ENCODE measurements around the gene DHCR24.

DHCR24 gene

GRCh38 chr1:54864460-54865208, 22.4 kb downstream of the DHCR24 start:
- DNase-seq (ENCODE audit: low read depth): no peak

- DNase-seq (ENCODE audit: low read depth): no peak
Observed at GRCh38 chr1:54863267-54863665, 23.7 kb downstream of the DHCR24 start.

GRCh38 chr1:54861070-54861761, 25.8 kb downstream of the DHCR24 start:
- no peak for DNase-seq (ENCODE audit: low read depth)

- DNase-seq (ENCODE audit: low read depth): no peak
Observed at GRCh38 chr1:54859700-54860391, 27.1 kb downstream of the DHCR24 start.

- no peak for DNase-seq (ENCODE audit: low read depth)
Observed at GRCh38 chr1:54857746-54858561, 29.0 kb downstream of the DHCR24 start.

- DNase-seq (ENCODE audit: low read depth): no peak
Observed at GRCh38 chr1:54857141-54857540, 29.9 kb downstream of the DHCR24 start.

GRCh38 chr1:54854381-54855020, 32.5 kb downstream of the DHCR24 start:
- DNase-seq (ENCODE audit: low read depth): no peak

GRCh38 chr1:54853793-54854370, 33.1 kb downstream of the DHCR24 start:
- no peak for DNase-seq (ENCODE audit: low read depth)

GRCh38 chr1:54853096-54853792, 33.8 kb downstream of the DHCR24 start:
- DNase-seq (ENCODE audit: low read depth): no peak

GRCh38 chr1:54851936-54852524, 35.0 kb downstream of the DHCR24 start:
- DNase-seq (ENCODE audit: low read depth): no peak

GRCh38 chr1:54851406-54851805, 35.6 kb downstream of the DHCR24 start:
- no peak for DNase-seq (ENCODE audit: low read depth)

- DNase-seq (ENCODE audit: low read depth): no peak
Observed at GRCh38 chr1:54850737-54851136, 36.3 kb downstream of the DHCR24 start.

- no peak for DNase-seq (ENCODE audit: low read depth)
Observed at GRCh38 chr1:54850069-54850730, 36.8 kb downstream of the DHCR24 start.

- DNase-seq (ENCODE audit: low read depth): no peak
Observed at GRCh38 chr1:54849219-54850068, 37.6 kb downstream of the DHCR24 start.

GRCh38 chr1:54848134-54848948, 38.7 kb downstream of the DHCR24 start:
- no peak for DNase-seq (ENCODE audit: low read depth)

- no peak for DNase-seq (ENCODE audit: low read depth)
Observed at GRCh38 chr1:54846716-54847284, 40.2 kb downstream of the DHCR24 start.

- DNase-seq (ENCODE audit: low read depth): no peak
Observed at GRCh38 chr1:54846301-54846700, 40.7 kb downstream of the DHCR24 start.

GRCh38 chr1:54845772-54846171, 41.2 kb downstream of the DHCR24 start:
- DNase-seq (ENCODE audit: low read depth): no peak

Measured in stimulated activated CD8-positive, alpha-beta memory T cell treated with anti-CD3 and anti-CD28 coated beads, Interleukin-15, amount 100 ng/mL, for 24 hours (primary cell).